ENCODE measurements around the gene BTG1. TPM values are rescaled to one million over a fixed set of nuclear protein-coding genes. Genes with fewer than 3 reads are reported as not detected.

The BTG1 gene
- total and polyA plus RNA-seq, 2 of the 8 experiments (the other 6 are each of a cell fraction or from before 2014, with no cell fraction given), result 17.1 to 32.7 TPM

GRCh38 chr12:92121826-92122225 lies 23.8 kb downstream of the BTG1 start:
- Histone ChIP-seq H4K5ac (ENCODE audit: insufficient read length, low read depth, low read length) (peak overlapping the region; percentile 48), H3K4me1 (replicated peaks in 1 of 4; ENCODE audit: control insufficient read depth in 3 of 4, insufficient read depth in 4 of 4, low read length in 3 of 4) (peaks cover 0 to 4% (median 1%) of the 10 kb centered on the region in 4 experiments; a peak in 3 of 7 replicates), H2BK12ac (ENCODE audit: low read depth, low read length) (no peak overlapping the region), H3K4me2 (ENCODE audit: insufficient read depth in 1 of 2, low read depth in 2 of 2, low read length in 2 of 2) (no peak overlapping the region), H3K18ac (ENCODE audit: extremely low read depth, low read length) (no peak overlapping the region), H3K56ac (replicated peaks; ENCODE audit: insufficient read length, low read depth, low read length) (no peak overlapping the region), H2AK5ac (ENCODE audit: low read depth, low read length) (no peak overlapping the region), H3K9me3 (ENCODE audit: insufficient read depth in 2 of 2, low read depth in 1 of 2, low read length in 1 of 2) (no peaks in the 10 kb centered on the region), H2BK20ac (ENCODE audit: low read length) (no peak overlapping the region), H3K36me3 (ENCODE audit: control insufficient read depth in 2 of 4, insufficient read depth in 4 of 4, low read length in 3 of 4) (peaks cover 0 to 2% (median 0%) of the 10 kb centered on the region in 4 experiments; a peak in 2 of 8 replicates), H3K23me2 (ENCODE audit: low read depth, low read length) (no peaks in the 10 kb centered on the region), H3K4ac (replicated peaks; ENCODE audit: insufficient read length, low read depth, low read length) (no peak overlapping the region), H3K14ac (ENCODE audit: insufficient read length) (no peak overlapping the region), H2AFZ (ENCODE audit: low read length) (no peak overlapping the region), H3K79me2 (ENCODE audit: control insufficient read depth in 1 of 2, insufficient read depth in 2 of 2, low read length in 2 of 2) (peaks cover 0 to 79% of the 10 kb centered on the region in 2 experiments; a peak in 3 of 4 replicates), H4K20me1 (replicated peaks in 1 of 2; ENCODE audit: control insufficient read depth in 1 of 2, insufficient read depth in 2 of 2, low read length in 2 of 2) (no peaks in the 10 kb centered on the region), H3K4me3 (ENCODE audit: extremely low read depth in 1 of 4, insufficient read depth in 2 of 4, low read depth in 3 of 4, low read length in 4 of 4) (no peak overlapping the region), H2BK120ac (replicated peaks; ENCODE audit: low read depth, low read length) (no peak overlapping the region), H3K27ac (ENCODE audit: low read depth, low read length) (no peak overlapping the region), H3K23ac (ENCODE audit: insufficient read length) (no peak overlapping the region), H3K79me1 (ENCODE audit: low read depth, low read length) (no peaks in the 10 kb centered on the region), H2BK5ac (ENCODE audit: low read depth, low read length) (no peak overlapping the region), H3K9ac (replicated peaks in 1 of 4; ENCODE audit: extremely low read depth in 1 of 4, low read depth in 3 of 4, low read length in 3 of 4) (no peak overlapping the region), H4K91ac (replicated peaks; ENCODE audit: insufficient read length, low read length) (no peak overlapping the region), H2BK15ac (ENCODE audit: low read length) (no peak overlapping the region), H3K27me3 (replicated peaks in 1 of 4; ENCODE audit: control insufficient read depth in 3 of 4, extremely low read depth in 1 of 4, insufficient read depth in 3 of 4, low read length in 3 of 4) (no peaks in the 10 kb centered on the region), H4K8ac (ENCODE audit: extremely low read depth, insufficient read depth, low read length) (no peak overlapping the region)
- ChIA-PET POLR2A (ENCODE audit: partially characterized antibody) (interaction anchor here (2.2 kb wide), 1 partner anchor 24 kb away, joined by 9 read pairs; the partner anchor contains the start of gene BTG1), CTCF (ENCODE audit: partially characterized antibody) (interaction anchor here (1.8 kb wide), 1 partner anchor 22 kb away, joined by 4 read pairs; no protein-coding TSS in a partner anchor)
- no peak for DNase-seq (ENCODE audit: low read depth in 1 of 2, low spot score in 2 of 2)
- FAIRE-seq, result no peak
- no peak for TF ChIP-seq CHD7 (IDR thresholded peaks at IDR 0.05; ENCODE audit: insufficient replicate concordance, low read length)
